Measurements from ENCODE around the gene PRPF19.
A peak's percentile ranks its signal among the peaks of the same experiment; 100 is the strongest.

The PRPF19 gene

DNA sequence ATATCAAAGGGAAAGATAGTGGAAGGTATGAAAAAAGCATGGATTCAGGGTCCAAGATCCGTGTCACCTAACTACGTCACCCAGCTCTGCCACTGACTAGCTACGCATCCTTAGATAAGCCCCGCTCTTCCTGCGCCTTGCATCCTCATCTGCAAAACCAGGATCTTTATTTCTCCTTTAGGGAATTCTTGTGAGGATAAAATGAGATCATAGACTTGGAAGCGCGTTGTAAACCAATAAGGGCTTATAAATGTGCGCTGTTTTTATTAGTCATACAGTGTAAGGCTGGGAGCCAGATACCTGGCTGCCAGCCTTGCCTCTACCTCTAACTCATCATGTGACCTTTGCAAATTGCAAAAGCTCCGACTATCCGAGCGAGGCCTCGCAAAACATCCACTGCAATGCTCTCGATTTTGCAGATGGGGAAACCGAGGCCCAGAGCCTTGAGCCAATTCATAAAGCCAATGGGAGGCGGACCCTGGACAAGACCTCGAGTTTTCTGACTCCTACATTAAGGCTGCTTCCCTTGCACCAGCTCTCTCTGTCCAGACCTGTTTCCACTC lies 753 bp downstream of the PRPF19 start:
- no peak for DNase-seq (ENCODE audit: low spot score)

DNA sequence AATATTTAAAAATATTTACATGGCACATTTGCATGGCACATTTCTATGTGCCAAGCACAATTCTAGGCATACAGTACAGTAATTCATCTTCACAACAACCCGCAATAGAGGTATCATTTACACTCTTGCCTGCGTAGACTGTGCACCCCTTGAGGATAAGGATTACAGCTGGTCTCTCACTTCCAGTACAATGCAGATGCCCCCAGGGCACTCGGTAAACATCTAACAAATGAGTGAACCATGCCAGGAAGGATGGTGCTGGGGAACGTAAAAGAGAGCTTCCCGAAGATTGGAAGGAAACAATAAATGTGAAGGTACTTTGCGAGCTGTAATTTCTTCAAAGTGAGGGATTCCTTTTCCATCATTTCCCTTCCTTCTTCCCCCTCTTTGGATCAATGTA lies 1.3 kb downstream of the PRPF19 start:
- no peak for DNase-seq (ENCODE audit: low spot score)

DNA sequence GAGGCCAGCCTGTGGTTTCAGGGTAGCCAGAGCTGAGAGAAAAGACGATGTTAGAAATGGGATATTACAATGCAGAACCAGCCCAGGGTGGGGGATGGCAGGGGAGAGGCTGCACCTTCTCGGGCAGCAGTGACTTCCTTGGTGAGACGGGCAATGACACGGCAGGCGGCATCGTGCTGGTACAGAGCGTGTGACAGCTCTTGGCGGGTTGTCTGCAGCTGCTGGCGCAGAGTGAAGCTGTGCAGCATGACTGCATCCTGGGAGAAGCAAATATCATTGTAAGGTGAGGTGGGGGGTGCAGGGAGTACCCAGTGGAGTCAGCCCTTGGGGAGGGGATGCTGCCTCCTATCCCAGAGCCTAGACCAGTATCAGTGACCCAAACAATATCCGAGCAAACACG lies 3.8 kb downstream of the PRPF19 start:
- no peak for DNase-seq (ENCODE audit: low spot score)

- DNase-seq (ENCODE audit: low spot score) = no peak
These were observed 5.5 kb downstream of the PRPF19 start for GRCh38 chr11:60900673-60901404.

- no peak for DNase-seq (ENCODE audit: low spot score)
These were observed 6.4 kb downstream of the PRPF19 start for GRCh38 chr11:60899977-60900376.

DNA sequence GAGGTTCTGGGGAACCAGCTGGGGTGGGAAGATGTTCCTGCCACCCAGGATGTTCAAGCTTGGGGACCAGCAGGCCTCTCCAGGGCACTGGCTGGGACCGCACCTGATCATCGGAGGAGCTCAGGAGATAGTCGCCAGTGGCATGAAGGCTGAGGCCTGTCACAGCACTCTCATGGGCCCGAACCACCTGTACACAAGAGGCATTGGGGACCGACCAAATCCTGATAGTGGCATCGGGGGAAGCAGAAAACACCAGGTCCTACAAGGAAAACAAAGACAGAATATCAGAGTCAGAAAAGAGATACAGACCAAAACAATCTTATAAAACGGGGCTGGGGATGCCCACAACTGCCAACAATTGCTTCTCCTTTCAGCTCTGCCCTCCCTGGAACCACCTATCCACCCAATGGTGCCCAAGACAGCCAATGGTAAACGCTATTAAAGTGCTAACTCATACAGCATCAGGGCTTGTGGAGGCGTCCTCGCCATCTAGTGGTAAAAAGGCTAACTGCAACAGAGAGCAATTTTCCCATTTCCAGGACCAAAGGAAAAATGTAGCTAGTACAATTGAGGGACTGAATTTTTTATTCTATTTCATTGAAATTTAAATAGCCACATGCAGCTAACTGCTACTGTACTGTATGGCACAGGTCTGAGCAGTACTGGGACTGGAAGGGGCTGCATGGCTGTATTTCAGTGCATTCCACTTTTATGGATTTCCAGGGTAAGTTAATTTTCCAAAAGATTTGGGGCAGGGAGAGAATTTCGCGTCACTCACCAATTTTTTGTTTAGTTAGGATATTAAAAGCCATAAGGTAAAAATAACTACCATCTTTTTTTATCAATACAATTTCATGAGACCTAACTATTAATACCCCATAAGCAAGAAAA lies 7.1 kb downstream of the PRPF19 start:
- peak; percentile 76 for DNase-seq (ENCODE audit: low spot score)

DNA sequence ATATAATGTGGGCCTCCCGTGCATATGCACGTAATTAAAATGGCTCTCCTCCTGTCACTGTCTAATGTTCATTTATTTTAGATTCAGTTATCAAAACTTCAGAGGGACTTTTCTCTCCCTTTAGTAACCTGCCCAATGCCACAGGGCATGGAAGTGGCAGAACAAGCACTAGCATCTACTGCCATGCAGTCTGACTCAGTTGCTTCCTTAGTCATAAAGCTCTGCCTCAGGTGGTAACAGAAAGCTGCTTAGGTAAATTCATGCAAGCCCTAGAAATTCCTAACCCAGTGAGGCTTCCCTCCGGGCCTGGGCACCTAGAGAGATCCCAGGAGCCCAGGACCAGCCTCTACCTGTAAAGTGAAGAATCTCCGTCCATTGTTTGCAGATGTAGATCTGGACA lies 8.9 kb downstream of the PRPF19 start:
- DNase-seq (ENCODE audit: low spot score) = no peak

DNA sequence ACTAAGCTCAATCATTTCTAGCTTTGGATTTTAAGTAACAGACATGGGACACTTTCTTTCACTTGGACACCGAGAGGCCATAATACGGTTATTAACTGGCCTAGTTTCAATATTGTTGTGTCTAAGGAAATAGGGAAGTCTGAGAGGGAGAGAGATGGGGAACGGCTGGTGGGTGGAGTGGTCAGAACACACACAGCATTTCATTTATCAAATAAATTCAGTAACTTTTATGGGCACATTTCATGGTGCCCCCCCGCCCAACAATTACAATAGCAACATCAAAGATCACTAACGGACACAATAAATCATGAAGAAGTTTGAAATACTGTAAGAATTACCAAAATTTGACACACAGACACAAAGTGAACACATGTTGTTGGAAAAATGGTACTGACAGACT lies 10.7 kb downstream of the PRPF19 start:
- no peak for DNase-seq (ENCODE audit: low spot score)

GRCh38 chr11:60891103-60891741 lies 15.2 kb downstream of the PRPF19 start:
- DNase-seq (ENCODE audit: low spot score) = no peak

DNA sequence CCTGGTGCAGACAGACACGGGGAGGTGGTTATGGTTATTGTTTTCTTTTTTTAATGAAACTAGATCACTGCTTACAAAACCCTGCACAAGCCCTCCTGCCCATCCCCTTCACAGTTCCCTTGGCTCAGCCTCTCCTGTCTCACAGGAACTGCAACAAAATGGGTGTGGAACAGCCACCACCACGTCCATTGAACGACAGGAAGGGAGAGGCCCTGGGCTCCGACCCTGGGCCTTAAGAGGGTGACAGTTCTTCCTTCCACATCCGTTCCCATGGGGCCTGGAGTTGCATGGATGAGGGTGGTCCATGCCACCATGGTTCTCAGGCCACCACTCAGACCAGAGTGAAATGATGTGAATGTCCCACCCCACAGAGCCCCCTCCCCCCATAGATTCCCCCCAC lies 15.7 kb downstream of the PRPF19 start:
- no peak for DNase-seq (ENCODE audit: low spot score)

- DNase-seq (ENCODE audit: low spot score) = no peak
These were observed 16.5 kb downstream of the PRPF19 start for GRCh38 chr11:60889869-60890311.

DNA sequence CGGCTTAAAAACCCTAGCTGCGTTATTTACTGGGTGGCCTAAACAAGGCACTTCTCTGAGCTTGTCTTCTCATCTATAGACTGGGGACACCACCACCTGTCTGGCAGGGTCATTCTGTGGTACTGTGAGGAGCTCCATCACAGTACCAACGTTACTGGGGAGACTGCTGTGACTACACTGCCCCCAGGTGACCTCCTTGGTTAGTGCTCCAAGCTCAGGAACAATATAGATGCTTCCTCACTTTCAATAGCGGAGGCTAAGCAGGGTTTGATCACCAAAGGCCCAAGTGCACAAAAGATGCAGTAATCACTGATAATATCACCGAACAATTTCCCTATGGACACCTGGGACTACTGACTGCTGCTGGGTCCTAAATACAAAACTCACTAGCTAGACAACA lies 18.8 kb downstream of the PRPF19 start:
- peak; percentile 58 for DNase-seq (ENCODE audit: low spot score)

DNA sequence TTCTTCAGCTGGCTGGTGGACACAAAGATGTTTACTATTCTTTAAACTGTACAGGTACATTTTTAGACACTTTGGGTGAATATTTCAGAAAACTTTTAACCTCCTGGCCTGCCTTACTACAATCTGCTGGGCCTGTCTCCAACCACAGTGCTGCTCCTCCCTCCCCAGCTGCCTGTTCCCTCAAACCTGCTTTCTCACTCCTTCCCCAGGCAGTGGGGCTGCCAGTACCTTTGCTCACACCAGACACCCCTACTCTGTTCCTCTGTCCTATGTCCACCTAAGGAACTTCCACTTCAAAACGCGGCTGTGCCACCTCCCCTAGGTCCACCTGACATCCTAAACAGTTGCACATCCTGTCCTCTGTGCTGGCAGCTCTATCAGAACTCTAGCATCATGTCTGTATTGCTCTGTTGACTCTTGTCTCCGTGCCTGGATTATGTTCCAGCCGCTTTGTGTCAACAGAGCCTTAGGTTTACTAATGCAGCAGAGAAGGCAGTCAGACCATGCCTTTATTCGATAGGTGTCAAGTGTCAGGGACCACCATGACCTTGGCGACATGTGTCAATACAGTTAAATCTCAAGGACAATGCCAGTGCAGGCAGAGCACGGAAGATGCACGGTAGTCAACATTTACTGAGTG lies 25.6 kb downstream of the PRPF19 start:
- no peak for DNase-seq (ENCODE audit: low spot score)

- DNase-seq (ENCODE audit: low spot score) = no peak
These were observed 26.3 kb downstream of the PRPF19 start for GRCh38 chr11:60879971-60880588.

GRCh38 chr11:60879104-60879503 lies 27.3 kb downstream of the PRPF19 start:
- no peak for DNase-seq (ENCODE audit: low spot score)

- no peak for DNase-seq (ENCODE audit: low spot score)
These were observed 27.9 kb downstream of the PRPF19 start for GRCh38 chr11:60878245-60879101.

GRCh38 chr11:60876168-60876485 lies 30.3 kb downstream of the PRPF19 start:
- no peak for DNase-seq (ENCODE audit: low spot score)

DNA sequence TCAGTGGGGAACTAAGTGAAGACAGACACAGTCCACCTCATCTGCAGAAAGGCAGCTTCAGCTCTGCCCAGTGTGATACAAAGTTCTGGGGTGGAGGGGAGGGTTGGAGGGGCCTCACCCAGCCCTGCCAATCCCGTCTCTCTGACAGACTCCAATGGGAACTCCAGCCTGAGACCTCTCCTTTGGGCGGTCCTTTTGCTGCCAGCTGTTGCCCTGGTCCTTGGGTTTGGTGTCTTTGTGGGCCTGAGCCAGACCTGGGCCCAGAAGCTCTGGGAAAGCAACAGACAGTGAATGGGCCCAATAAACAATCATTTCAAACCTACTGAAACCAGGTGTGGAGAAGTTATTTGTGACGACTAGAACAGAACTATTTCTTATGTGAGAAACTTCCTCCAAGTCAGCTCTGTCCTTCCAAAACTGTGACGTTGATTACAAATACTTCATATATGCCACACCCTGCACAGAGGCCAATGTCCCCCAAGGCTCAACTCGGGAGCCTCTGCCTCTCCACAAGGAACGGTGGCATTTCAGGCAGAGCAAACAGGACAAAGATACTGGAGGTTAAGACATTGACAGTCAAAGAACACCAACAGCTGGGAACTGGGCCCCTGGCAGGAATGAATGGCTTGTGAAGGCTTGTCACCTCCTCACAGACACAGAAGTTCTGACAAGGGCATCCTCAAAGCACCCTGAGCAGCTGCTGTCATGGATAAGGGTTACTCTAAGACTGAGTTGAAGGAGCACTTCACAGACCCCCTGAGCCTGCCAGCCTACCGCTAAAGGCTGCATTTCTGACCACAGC lies 30.8 kb downstream of the PRPF19 start:
- DNase-seq (ENCODE audit: low spot score) = no peak

DNA sequence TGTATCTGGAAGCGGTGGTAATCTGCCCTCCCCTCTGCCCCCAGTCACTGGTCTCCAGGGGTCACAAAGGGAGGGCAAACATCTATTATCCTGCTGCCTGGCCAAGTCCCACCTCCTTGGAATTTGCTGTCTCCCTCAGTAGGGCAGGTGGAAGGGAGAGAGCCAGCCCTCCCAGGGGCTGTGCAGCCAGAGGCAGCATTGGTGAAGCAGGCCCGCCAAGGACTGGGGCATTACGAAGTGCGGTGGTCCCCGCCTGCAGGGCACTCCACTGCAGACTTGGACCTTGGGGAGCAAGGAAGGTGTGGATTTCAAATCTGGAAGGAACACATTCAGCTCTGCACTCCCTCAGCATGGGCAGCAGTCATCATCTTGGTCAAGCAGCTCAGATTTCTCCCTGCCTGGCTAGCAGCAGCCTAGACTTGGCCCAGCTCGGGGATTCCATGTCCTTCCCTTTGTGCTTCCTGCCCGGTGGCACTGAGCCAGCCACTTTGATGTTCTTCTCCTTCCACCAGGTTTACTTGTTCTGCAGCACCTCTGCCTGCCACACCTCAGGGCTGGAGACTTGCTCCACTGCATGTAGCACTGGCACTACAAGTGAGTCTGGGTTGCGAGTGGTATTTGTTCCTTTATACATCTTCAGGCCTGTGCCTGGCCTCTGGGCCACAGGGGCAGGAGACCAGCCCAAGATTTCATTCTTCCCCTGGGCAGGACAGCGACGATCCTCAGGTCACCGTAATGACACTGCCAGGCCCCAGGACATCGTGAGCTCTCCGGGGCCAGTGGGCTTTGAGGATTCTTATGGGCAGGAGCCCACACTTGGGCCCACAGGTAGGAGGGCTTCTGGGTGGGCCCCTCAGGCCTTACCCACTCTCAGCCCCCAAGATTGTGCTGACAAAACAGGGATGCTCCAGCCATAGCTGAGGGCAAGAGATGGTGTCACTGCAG lies 31.7 kb downstream of the PRPF19 start:
- DNase-seq (ENCODE audit: low spot score) = no peak
